ENCODE measurements around the gene IRGQ. TPM values are rescaled to one million over a fixed set of nuclear protein-coding genes. Genes with fewer than 3 reads are reported as not detected.

Gene IRGQ, protein sequence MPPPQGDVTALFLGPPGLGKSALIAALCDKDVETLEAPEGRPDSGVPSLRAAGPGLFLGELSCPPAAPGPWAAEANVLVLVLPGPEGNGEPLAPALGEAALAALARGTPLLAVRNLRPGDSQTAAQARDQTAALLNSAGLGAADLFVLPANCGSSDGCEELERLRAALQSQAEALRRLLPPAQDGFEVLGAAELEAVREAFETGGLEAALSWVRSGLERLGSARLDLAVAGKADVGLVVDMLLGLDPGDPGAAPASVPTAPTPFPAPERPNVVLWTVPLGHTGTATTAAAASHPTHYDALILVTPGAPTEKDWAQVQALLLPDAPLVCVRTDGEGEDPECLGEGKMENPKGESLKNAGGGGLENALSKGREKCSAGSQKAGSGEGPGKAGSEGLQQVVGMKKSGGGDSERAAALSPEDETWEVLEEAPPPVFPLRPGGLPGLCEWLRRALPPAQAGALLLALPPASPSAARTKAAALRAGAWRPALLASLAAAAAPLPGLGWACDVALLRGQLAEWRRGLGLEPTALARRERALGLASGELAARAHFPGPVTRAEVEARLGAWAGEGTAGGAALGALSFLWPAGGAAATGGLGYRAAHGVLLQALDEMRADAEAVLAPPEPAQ
- 1 to 10 TPM; 2.0 to 8.8 (median 3.9) TPM for polyA plus RNA-seq
- long read RNA-seq, donor 1, transcript IRGQ-202 (1 exons, 3,752 nt), result major isoform, 25 of 26 reads
- long read RNA-seq, donor 1, partial matches to known transcripts, result 0 of 26 reads
- long read RNA-seq, donor 1, other reads (novel, unspliced or antisense), result 0 of 26 reads
- long read RNA-seq, donor 2, transcript IRGQ-202 (1 exons, 3,752 nt), result major isoform, 5 of 5 reads
- long read RNA-seq, donor 2, partial matches to known transcripts, result 0 of 5 reads
- long read RNA-seq, donor 2, other reads (novel, unspliced or antisense), result 0 of 5 reads
- long read RNA-seq, donor 3, full-length matches to known transcripts, result 17 of 17 reads
- long read RNA-seq, donor 3, partial matches to known transcripts, result 0 of 17 reads
- long read RNA-seq, donor 3, other reads (novel, unspliced or antisense), result 0 of 17 reads
- long read RNA-seq, donor 4, partial matches to known transcripts, result 0 of 1 reads
- long read RNA-seq, donor 4, other reads (novel, unspliced or antisense), result 0 of 1 reads
- long read RNA-seq, donor 5, partial matches to known transcripts, result 0 of 3 reads
- long read RNA-seq, donor 5, other reads (novel, unspliced or antisense), result 0 of 3 reads
- long read RNA-seq, donor 6, transcript IRGQ-202 (1 exons, 3,752 nt), result major isoform, 13 of 13 reads
- long read RNA-seq, donor 6, partial matches to known transcripts, result 0 of 13 reads
- long read RNA-seq, donor 6, other reads (novel, unspliced or antisense), result 0 of 13 reads
- long read RNA-seq, donor 7, full-length matches to known transcripts, result 20 of 20 reads
- long read RNA-seq, donor 7, partial matches to known transcripts, result 0 of 20 reads
- long read RNA-seq, donor 7, other reads (novel, unspliced or antisense), result 0 of 20 reads
- long read RNA-seq, donor 8, transcript IRGQ-202 (1 exons, 3,752 nt), result major isoform, 5 of 5 reads
- long read RNA-seq, donor 8, partial matches to known transcripts, result 0 of 5 reads
- long read RNA-seq, donor 8, other reads (novel, unspliced or antisense), result 0 of 5 reads
- long read RNA-seq, donor 9, full-length matches to known transcripts, result 8 of 8 reads
- long read RNA-seq, donor 9, partial matches to known transcripts, result 0 of 8 reads
- long read RNA-seq, donor 9, other reads (novel, unspliced or antisense), result 0 of 8 reads
- long read RNA-seq, donor 10, full-length matches to known transcripts, result 21 of 21 reads
- long read RNA-seq, donor 10, partial matches to known transcripts, result 0 of 21 reads
- long read RNA-seq, donor 10, other reads (novel, unspliced or antisense), result 0 of 21 reads

DNA sequence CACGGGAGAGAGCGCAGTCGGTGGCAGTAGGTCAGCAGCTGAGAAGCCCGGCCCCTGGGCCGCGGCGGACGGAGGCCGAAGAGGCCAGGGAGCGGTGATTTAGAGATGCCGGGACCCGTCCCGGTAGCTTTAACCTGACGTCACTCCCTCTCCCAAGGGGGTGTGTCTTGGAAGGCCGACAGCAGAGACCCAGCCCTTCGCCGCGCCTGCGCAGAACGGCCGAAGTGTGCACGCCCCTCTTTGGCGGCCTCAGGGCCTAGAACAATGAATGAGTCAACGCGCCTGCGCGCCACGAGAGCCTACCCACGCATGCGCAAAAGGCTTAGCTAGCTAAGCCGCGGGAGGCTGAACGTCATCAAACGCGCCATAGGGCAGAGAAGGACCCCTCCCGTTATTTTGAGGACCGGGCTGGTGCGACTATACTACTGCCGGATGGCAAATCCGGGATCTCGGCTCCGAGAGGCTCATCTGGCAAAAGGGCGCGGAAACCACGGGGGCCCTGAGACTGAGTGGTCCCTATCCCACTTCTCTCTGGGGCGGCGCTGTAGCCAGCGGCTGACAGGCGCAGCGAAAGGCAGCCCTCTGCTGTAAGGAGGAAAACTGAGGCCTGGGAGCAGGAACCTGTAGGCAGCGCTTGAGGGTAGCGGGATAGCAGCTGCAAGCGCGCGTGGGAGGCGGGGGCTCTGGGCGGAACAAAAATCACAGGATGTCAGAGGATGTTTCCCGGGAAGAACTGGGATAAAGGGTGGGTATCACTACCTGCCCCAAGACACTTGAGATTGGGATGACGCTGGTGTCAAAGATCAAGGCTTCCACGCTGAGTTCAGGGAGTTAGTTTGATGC lies at the start of gene IRGQ, which contains the start of gene ZNF576:
Gene IRGQ (minus strand): TSS at position 136 of the 843 bp plus-strand sequence. CDS start 796 bp downstream, outside the sequence.
Gene ZNF576 (plus strand): TSS at position 597 of the 843 bp plus-strand sequence. CDS start 514 bp downstream, outside the sequence.
- WGBS, 3 donors, result 0% methylated on average over 60 of the region's 60 CpGs
- no peaks in the 10 kb centered on the region for H3K9me3 ChIP-seq (ENCODE audit: control insufficient read depth in 2 of 2, insufficient read depth in 1 of 2, low read depth in 1 of 2, low read length in 1 of 2)
- H3K4me3 ChIP-seq (ENCODE audit: low read depth in 1 of 3, low read length in 3 of 3), result peak within 1 kb of the TSS; percentile 65 to 78 (median 69)
- peak within 1 kb of the TSS; percentile 92 to 99 (median 92) for H3K27ac ChIP-seq (ENCODE audit: low read depth in 1 of 3, low read length in 2 of 3)
- FAIRE-seq, result peak; percentile 23
- peaks cover 2 to 19% (median 6%) of the 10 kb centered on the region in 3 donors for H3K4me1 ChIP-seq (ENCODE audit: control insufficient read depth in 3 of 3, insufficient read depth in 2 of 3, low read depth in 1 of 3, low read length in 2 of 3)
- peaks cover 4 to 49% (median 10%) of the 10 kb centered on the region in 3 donors for H3K36me3 ChIP-seq (ENCODE audit: control insufficient read depth in 3 of 3, insufficient read depth in 2 of 3, low read depth in 1 of 3, low read length in 3 of 3)
- H3K27me3 ChIP-seq (ENCODE audit: control insufficient read depth in 3 of 3, insufficient read depth in 3 of 3, low read length in 3 of 3), result no peaks in the 10 kb centered on the region
- DNase-seq, result peak; percentile 100

DNA sequence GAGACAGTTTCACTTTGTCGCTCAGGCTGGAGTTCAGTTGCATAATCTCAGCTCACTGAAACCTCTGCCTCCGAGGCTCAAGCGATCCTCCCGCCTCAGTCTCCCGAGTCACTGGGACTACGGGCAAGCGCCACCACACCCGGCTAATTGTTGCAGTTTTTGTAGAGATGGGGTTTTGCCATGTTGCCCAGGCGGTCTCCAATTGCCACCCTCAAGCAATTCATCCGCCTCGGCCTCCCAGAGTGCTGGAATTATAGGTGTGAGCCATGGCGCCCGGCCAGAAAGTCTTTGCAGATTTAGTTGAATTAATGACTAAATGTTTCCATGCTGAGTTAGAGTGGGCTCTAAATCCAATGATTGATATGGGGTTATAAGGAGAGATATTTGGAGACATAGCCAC lies 48.2 kb upstream of the IRGQ start:
- no peak for DNase-seq
- Histone ChIP-seq H3K4me3 (ENCODE audit: low read depth in 1 of 3, low read length in 3 of 3) (no peak overlapping the region), H3K9me3 (ENCODE audit: control insufficient read depth in 2 of 2, insufficient read depth in 1 of 2, low read depth in 1 of 2, low read length in 1 of 2) (peaks cover 0 to 5% of the 10 kb centered on the region in 2 donors), H3K27ac (ENCODE audit: low read depth in 1 of 3, low read length in 2 of 3) (no peak overlapping the region), H3K36me3 (ENCODE audit: control insufficient read depth in 3 of 3, insufficient read depth in 2 of 3, low read depth in 1 of 3, low read length in 3 of 3) (peaks cover 0 to 4% (median 3%) of the 10 kb centered on the region in 3 donors), H3K27me3 (ENCODE audit: control insufficient read depth in 3 of 3, insufficient read depth in 3 of 3, low read length in 3 of 3) (peaks cover 0 to 16% (median 0%) of the 10 kb centered on the region in 3 donors), H3K4me1 (ENCODE audit: control insufficient read depth in 3 of 3, insufficient read depth in 2 of 3, low read depth in 1 of 3, low read length in 2 of 3) (peaks cover 0 to 5% (median 0%) of the 10 kb centered on the region in 3 donors)
- FAIRE-seq, result no peak
- 76 to 88% (median 79%) methylated on average over 13 of the region's 13 CpGs for WGBS, 3 donors

DNA sequence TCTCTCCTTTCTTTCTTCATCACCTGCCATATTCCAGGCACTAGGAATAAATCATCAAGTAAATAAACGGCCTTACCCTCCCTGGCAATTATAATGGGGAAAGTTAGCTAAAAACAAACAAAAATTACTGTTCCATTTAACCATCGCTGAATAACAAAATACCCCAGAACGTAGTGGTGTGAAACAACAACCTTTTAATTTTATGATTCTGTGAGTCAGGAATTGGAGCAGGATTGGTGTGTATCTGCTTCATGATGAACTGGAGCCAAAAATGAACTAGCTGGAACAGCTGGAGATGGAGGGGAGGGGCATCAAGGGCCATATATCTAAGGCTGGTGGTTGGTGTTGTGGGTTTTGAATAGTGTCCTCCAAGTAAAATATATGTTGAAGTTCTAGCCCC lies 47.4 kb upstream of the IRGQ start:
- Histone ChIP-seq H3K27me3 (ENCODE audit: control insufficient read depth in 3 of 3, insufficient read depth in 3 of 3, low read length in 3 of 3) (peaks cover 0 to 24% (median 5%) of the 10 kb centered on the region in 3 donors), H3K9me3 (ENCODE audit: control insufficient read depth in 2 of 2, insufficient read depth in 1 of 2, low read depth in 1 of 2, low read length in 1 of 2) (peaks cover 0 to 5% of the 10 kb centered on the region in 2 donors), H3K4me1 (ENCODE audit: control insufficient read depth in 3 of 3, insufficient read depth in 2 of 3, low read depth in 1 of 3, low read length in 2 of 3) (peaks cover 0 to 5% (median 0%) of the 10 kb centered on the region in 3 donors), H3K4me3 (ENCODE audit: low read depth in 1 of 3, low read length in 3 of 3) (no peak overlapping the region), H3K36me3 (ENCODE audit: control insufficient read depth in 3 of 3, insufficient read depth in 2 of 3, low read depth in 1 of 3, low read length in 3 of 3) (peaks cover 0 to 3% (median 0%) of the 10 kb centered on the region in 3 donors), H3K27ac (ENCODE audit: low read depth in 1 of 3, low read length in 2 of 3) (no peak overlapping the region)
- 44 to 62% (median 53%) methylated on average over 3 of the region's 3 CpGs for WGBS, 3 donors
- DNase-seq (no peak), FAIRE-seq (no peak)

DNA sequence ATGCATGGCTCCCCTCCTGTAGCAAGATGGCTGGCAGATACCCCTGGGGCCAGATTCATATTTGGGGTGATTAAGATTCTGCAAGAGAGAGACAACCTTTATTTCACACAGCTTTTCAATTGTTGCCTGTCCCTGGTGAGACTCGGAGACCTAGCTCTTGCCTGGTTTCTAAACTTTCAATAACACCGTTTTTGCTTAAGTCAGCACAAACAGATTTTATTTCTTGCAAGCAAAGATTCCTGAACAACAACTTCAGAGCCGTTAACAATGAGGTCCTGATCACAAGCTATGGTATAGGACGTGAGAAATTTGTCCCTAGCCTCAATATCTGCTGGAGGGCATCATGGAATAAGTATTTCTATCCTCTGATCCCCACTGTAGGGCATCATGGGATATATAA lies 46.6 kb upstream of the IRGQ start:
- H3K27me3 ChIP-seq (ENCODE audit: control insufficient read depth in 3 of 3, insufficient read depth in 3 of 3, low read length in 3 of 3), result peaks cover 0 to 28% (median 5%) of the 10 kb centered on the region in 3 donors
- no peak for DNase-seq

DNA sequence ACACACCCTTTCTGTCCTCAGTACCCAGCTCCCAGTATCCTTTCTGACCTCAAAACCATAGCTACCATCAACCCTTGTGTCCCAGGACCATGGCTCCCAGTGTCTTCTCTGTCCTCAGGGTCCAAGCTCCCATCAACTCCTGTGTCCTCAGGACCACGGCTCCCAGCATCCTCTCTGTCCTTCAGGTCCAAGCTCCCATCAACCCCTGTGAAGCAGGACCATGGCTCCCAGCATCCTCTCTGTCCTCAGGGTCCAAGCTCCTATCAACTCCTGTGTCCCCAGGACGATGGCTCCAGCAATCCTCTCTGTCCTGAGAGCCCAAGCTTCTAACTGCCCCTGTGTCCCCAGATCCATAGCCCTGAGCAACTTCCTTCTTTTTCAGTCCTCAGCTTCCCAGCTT lies 45.4 kb upstream of the IRGQ start:
- WGBS, 3 donors, result 52 to 77% (median 76%) methylated on average over 2 of the region's 2 CpGs
- H3K27ac ChIP-seq (ENCODE audit: low read depth in 1 of 3, low read length in 2 of 3), result no peak overlapping the region
- H3K4me1 ChIP-seq (ENCODE audit: control insufficient read depth in 3 of 3, insufficient read depth in 2 of 3, low read depth in 1 of 3, low read length in 2 of 3), result peaks cover 0 to 5% (median 0%) of the 10 kb centered on the region in 3 donors
- peaks cover 0 to 28% (median 5%) of the 10 kb centered on the region in 3 donors for H3K27me3 ChIP-seq (ENCODE audit: control insufficient read depth in 3 of 3, insufficient read depth in 3 of 3, low read length in 3 of 3)
- DNase-seq (no peak), FAIRE-seq (no peak)
- H3K9me3 ChIP-seq (ENCODE audit: control insufficient read depth in 2 of 2, insufficient read depth in 1 of 2, low read depth in 1 of 2, low read length in 1 of 2), result peaks cover 0 to 2% of the 10 kb centered on the region in 2 donors
- H3K36me3 ChIP-seq (ENCODE audit: control insufficient read depth in 3 of 3, insufficient read depth in 2 of 3, low read depth in 1 of 3, low read length in 3 of 3), result no peaks in the 10 kb centered on the region
- H3K4me3 ChIP-seq (ENCODE audit: low read depth in 1 of 3, low read length in 3 of 3), result no peak overlapping the region

More for the DNA sequence above, 46.6 kb upstream of the IRGQ start:
- FAIRE-seq, result no peak
- H3K9me3 ChIP-seq (ENCODE audit: control insufficient read depth in 2 of 2, insufficient read depth in 1 of 2, low read depth in 1 of 2, low read length in 1 of 2), result peaks cover 0 to 5% of the 10 kb centered on the region in 2 donors
- no peak overlapping the region for H3K27ac ChIP-seq (ENCODE audit: low read depth in 1 of 3, low read length in 2 of 3)
- H3K4me1 ChIP-seq (ENCODE audit: control insufficient read depth in 3 of 3, insufficient read depth in 2 of 3, low read depth in 1 of 3, low read length in 2 of 3), result peaks cover 0 to 5% (median 0%) of the 10 kb centered on the region in 3 donors
- no peak overlapping the region for H3K4me3 ChIP-seq (ENCODE audit: low read depth in 1 of 3, low read length in 3 of 3)
- 73 to 80% (median 76%) methylated on average over 4 of the region's 4 CpGs for WGBS, 3 donors
- H3K36me3 ChIP-seq (ENCODE audit: control insufficient read depth in 3 of 3, insufficient read depth in 2 of 3, low read depth in 1 of 3, low read length in 3 of 3), result no peaks in the 10 kb centered on the region

DNA sequence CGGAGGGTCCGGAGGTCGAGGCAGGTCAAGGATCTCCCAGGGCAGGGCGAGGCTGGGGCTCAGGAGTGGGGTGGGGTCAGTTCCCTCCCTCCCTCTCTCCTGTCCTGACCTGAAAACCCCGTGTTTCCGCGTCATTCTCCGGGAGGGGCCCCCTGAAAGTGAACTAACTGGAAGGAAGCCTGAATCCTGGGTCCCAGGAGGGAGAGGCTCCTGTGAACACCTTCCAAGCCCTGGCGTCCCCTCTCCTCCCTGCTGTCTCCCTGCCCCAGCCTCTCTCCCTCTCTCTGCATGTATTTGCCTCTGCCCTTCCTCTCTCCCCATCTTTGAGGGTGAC lies 44.5 kb upstream of the IRGQ start:
- Histone ChIP-seq H3K4me1 (ENCODE audit: control insufficient read depth in 3 of 3, insufficient read depth in 2 of 3, low read depth in 1 of 3, low read length in 2 of 3) (peaks cover 0 to 5% (median 0%) of the 10 kb centered on the region in 3 donors), H3K9me3 (ENCODE audit: control insufficient read depth in 2 of 2, insufficient read depth in 1 of 2, low read depth in 1 of 2, low read length in 1 of 2) (no peaks in the 10 kb centered on the region), H3K27me3 (ENCODE audit: control insufficient read depth in 3 of 3, insufficient read depth in 3 of 3, low read length in 3 of 3) (peaks cover 0 to 28% (median 5%) of the 10 kb centered on the region in 3 donors), H3K4me3 (ENCODE audit: low read depth in 1 of 3, low read length in 3 of 3) (peak overlapping the region in 2 of 3 donors; percentile 43 to 65), H3K36me3 (ENCODE audit: control insufficient read depth in 3 of 3, insufficient read depth in 2 of 3, low read depth in 1 of 3, low read length in 3 of 3) (no peaks in the 10 kb centered on the region), H3K27ac (ENCODE audit: low read depth in 1 of 3, low read length in 2 of 3) (no peak overlapping the region)
- DNase-seq (no peak), FAIRE-seq (no peak)
- WGBS, 3 donors, result 10 to 13% (median 13%) methylated on average over 5 to 9 of the region's 9 CpGs

Data from small intestine (tissue), 16 donors.